ENCODE results near the gene TSHZ2.

Gene TSHZ2

DNA sequence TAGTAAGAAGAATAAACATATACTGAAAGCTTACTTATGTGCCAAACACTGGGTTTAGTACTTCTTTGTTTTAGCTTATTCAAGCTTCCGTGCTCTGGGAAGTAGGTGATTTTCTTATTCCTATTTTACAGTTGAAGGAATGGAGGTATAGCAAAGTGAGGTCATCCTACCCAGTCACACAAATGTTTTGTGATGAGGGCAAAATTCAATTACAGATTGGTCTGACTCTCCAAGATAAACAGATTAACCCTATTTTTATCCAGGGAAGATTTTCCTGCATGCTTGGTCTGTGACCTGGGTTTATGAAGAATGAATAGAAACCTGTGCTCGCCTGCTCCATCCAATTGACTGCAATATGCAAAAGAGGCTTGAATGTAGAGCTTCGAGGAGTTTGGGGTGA, 311.4 kb downstream of the TSHZ2 start:
- H3K4me3 ChIP-seq (ENCODE audit: low read length): no peak overlapping the region
- no peak for DNase-seq (ENCODE audit: low read depth)
- TF ChIP-seq, protein P1, sequence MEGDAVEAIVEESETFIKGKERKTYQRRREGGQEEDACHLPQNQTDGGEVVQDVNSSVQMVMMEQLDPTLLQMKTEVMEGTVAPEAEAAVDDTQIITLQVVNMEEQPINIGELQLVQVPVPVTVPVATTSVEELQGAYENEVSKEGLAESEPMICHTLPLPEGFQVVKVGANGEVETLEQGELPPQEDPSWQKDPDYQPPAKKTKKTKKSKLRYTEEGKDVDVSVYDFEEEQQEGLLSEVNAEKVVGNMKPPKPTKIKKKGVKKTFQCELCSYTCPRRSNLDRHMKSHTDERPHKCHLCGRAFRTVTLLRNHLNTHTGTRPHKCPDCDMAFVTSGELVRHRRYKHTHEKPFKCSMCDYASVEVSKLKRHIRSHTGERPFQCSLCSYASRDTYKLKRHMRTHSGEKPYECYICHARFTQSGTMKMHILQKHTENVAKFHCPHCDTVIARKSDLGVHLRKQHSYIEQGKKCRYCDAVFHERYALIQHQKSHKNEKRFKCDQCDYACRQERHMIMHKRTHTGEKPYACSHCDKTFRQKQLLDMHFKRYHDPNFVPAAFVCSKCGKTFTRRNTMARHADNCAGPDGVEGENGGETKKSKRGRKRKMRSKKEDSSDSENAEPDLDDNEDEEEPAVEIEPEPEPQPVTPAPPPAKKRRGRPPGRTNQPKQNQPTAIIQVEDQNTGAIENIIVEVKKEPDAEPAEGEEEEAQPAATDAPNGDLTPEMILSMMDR (conservative IDR thresholded peaks at IDR 0.05; ENCODE audit: low read length): no peak

DNA sequence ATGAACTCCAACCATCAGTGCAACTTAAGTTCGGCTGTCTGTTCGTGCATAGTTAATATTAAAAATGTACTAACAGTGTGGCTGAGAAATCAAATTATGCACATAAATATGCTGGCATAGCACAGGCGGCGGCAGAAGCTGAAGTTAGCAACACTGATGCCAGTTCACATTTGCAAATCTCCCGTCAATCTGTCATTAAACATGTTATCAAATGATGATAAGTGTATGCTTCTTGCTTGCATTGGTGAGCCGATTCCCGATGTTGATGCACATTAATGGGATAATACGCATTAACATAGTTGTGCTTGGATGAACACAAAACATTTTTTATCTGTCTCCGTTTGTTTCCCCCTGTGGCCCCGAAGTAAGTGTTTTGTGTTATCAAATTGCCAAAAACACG, 312.1 kb downstream of the TSHZ2 start:
- no peak overlapping the region for H3K4me3 ChIP-seq (ENCODE audit: low read length)
- TF ChIP-seq, protein P1 (conservative IDR thresholded peaks at IDR 0.05; ENCODE audit: low read length): no peak
- no peak for DNase-seq (ENCODE audit: low read depth)

DNA sequence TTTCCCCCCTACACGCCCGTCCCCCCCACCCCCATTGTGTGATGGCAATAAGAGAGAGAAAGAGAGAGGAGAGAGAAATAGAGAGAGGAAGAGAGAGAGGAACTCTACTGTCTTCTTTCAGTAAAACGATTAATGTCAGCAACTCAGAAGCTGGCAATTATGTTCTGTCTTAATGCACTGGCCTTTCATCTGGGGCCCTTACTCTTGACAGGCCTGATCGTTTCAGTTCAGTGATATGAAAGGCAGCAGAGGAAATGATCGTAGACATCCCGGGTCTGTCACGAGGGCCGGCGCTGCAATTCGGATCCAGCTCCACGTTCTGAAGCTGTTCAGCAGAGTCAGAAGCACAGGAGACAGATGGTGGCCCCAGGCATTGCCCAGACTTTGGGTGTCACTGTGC, 312.5 kb downstream of the TSHZ2 start:
- H3K4me3 ChIP-seq (ENCODE audit: low read length): no peak overlapping the region
- TF ChIP-seq, protein P1 (conservative IDR thresholded peaks at IDR 0.05; ENCODE audit: low read length): no peak
- DNase-seq (ENCODE audit: low read depth): no peak

DNA sequence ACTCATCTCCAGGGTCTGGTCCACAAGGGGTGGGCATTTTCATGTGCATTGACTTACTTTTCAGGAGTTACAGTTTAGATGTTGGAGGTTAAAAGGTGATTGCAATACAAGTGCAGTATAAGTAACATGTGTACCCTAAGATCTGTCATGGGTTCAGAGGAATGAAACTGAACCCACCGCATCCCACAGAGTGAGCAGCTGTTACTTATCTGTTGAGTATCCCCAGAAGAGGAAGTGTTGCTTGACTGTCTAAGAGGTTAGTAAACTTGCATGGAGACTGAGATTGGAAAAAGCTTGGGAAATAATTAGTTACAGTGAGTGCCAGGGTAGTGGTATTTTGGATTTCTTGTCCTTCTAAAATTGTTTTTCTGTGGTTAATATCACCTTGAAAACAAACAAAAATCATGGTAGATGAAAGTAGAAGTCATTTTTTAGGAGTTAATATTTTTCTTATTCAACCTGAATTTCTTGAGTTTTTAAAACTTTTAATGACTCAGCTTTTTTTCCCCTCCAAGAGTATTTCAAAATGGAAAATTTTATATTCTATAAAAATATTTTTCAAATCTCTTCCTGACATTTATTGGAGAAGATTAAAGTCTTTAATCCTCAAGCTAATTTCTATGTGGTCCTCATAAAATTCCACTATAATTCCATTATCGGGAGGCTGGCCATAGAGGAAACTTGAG, 315.3 kb downstream of the TSHZ2 start:
- TF ChIP-seq, protein P1 (conservative IDR thresholded peaks at IDR 0.05; ENCODE audit: low read length): no peak
- H3K4me3 ChIP-seq (ENCODE audit: low read length): no peak overlapping the region
- DNase-seq (ENCODE audit: low read depth): no peak

DNA sequence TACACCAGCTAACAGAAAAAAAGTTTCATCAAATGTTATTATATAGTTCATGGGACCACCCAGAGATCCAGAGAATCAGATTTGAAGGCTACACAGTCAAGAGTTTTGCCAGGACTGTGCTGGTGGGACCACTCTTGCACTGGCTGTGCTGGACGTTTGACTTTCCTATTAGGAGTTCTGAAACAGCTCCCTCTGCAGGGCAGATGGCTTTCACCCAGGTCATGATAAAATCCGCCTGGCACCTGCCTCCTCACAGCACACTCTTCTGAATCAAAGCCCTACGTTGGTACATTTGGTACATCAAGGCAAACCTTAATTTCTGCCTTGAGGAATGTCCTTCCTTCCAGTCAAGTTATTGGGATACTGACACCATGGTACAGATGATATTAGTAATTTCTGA, 319.4 kb downstream of the TSHZ2 start:
- TF ChIP-seq, protein P1 (conservative IDR thresholded peaks at IDR 0.05; ENCODE audit: low read length): peak; percentile 21
- no peak overlapping the region for H3K4me3 ChIP-seq (ENCODE audit: low read length)
- DNase-seq (ENCODE audit: low read depth): no peak

DNA sequence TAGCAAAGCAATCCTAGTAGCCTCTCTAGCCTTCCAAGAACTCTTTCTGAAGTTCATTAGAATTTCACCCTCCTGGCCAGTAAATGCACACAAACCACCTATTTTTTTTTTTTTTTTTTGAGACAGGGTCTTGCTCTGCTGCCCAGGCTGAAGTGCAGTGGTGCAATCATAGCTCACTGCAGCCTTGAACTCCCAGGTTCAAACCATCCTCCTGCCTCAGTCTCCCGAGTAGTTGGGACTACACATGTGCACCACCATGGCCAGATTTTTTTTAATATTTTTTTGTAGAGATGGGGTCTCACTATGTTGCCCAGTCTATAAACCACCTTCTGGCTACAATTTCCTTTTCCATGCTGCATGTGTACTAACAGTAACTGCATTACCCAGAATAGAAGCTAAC, 320.2 kb downstream of the TSHZ2 start:
- no peak for DNase-seq (ENCODE audit: low read depth)
- H3K4me3 ChIP-seq (ENCODE audit: low read length): no peak overlapping the region
- TF ChIP-seq, protein P1 (conservative IDR thresholded peaks at IDR 0.05; ENCODE audit: low read length): no peak

DNA sequence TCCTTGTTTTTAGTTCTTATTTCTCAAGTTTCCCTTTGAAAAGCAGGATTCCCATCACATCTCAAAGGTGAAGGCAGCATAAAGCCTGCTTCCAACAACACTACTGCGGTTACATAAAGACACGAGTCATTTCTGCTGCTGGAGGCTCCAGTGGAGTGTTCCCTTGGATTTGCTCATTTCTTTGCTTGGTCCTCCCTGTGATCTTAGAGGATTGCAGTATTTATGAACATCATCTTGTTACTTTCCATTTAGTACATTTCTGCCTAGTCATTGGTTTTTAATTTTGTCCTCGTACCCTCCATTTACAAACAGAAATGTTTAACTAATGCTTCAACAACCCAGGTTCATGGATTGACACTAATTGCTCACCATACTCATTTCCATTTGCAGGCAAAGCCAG, 322.6 kb downstream of the TSHZ2 start:
- no peak overlapping the region for H3K4me3 ChIP-seq (ENCODE audit: low read length)
- TF ChIP-seq, protein P1 (conservative IDR thresholded peaks at IDR 0.05; ENCODE audit: low read length): no peak
- peak; percentile 3 for DNase-seq (ENCODE audit: low read depth)
